Mesodermal cell (in vitro differentiated cells): ENCODE measurements around the gene RHOBTB1.
"Not testable (repeated sequence)": the region's sequence is repeated elsewhere in the genome, so short reads cannot be mapped to it uniquely, and the experiment has no call there.

Experiments
- H3K27ac ChIP-seq: 2 replicates; pipeline ENCODE4 v1.7.0; 2013; ENCODE audit warnings: mild to moderate bottlenecking, low read depth, low read length, moderate library complexity; ENCODE audit not compliant: severe bottlenecking
- H3K36me3 ChIP-seq: 2 replicates; pipeline ENCODE4 v1.7.1; 2013; ENCODE audit warnings: mild to moderate bottlenecking, low read length, moderate library complexity; ENCODE audit not compliant: control insufficient read depth, insufficient read depth
- H3K4me1 ChIP-seq: one replicate; pipeline ENCODE4 v1.7.1; 2013; ENCODE audit warnings: mild to moderate bottlenecking, low read length; ENCODE audit not compliant: insufficient read depth, control insufficient read depth, poor library complexity, severe bottlenecking
- H3K4me3 ChIP-seq: 2 replicates; pipeline ENCODE4 v1.7.0; 2013; ENCODE audit warnings: low read length, control low read depth, mild to moderate bottlenecking; ENCODE audit not compliant: insufficient read depth, poor library complexity, severe bottlenecking; ENCODE audit errors: extremely low read depth
- H3K9me3 ChIP-seq: 2 replicates; pipeline ENCODE4 v1.7.1; 2013; ENCODE audit warnings: mild to moderate bottlenecking, low read length, moderate library complexity; ENCODE audit not compliant: control insufficient read depth
- WGBS, 2 experiments: methylation state at CpG; one replicate each; pipeline ENCODE4 v1.1.5; 2013; ENCODE audit warnings: missing lambda C conversion rate in 2 of 2; ENCODE audit not compliant: insufficient coverage in 2 of 2; 5-methylcytosine and 5-hydroxymethylcytosine counted together

Gene RHOBTB1

GRCh38 chr10:60977161-60978122, 33.5 kb upstream of the RHOBTB1 start:
- no peak overlapping the region for H3K27ac ChIP-seq
- peaks cover 9% of the 10 kb centered on the region for H3K4me1 ChIP-seq
- WGBS, 2 experiments: no CpG with 5 or more reads among the region's 2 CpGs
- no peaks in the 10 kb centered on the region for H3K36me3 ChIP-seq
- no peak overlapping the region for H3K4me3 ChIP-seq
- H3K9me3 ChIP-seq: no peaks in the 10 kb centered on the region

GRCh38 chr10:60976687-60977086, 32.7 kb upstream of the RHOBTB1 start:
- no peak overlapping the region for H3K27ac ChIP-seq
- H3K36me3 ChIP-seq: no peaks in the 10 kb centered on the region
- WGBS, 2 experiments: 100% methylated on average over 1 of the region's 2 CpGs; no CpG with 5 or more reads in 1 of the 2 experiments
- peaks cover 9% of the 10 kb centered on the region for H3K4me1 ChIP-seq
- no peaks in the 10 kb centered on the region for H3K9me3 ChIP-seq
- no peak overlapping the region for H3K4me3 ChIP-seq

GRCh38 chr10:60975716-60976115, 31.7 kb upstream of the RHOBTB1 start:
- H3K9me3 ChIP-seq: no peaks in the 10 kb centered on the region
- no peak overlapping the region for H3K27ac ChIP-seq
- WGBS, 2 experiments: no CpG with 5 or more reads among the region's 1 CpG
- H3K36me3 ChIP-seq: no peaks in the 10 kb centered on the region
- H3K4me1 ChIP-seq: peaks cover 9% of the 10 kb centered on the region
- no peak overlapping the region for H3K4me3 ChIP-seq

- Histone ChIP-seq H3K4me1 (peaks cover 9% of the 10 kb centered on the region), H3K36me3 (no peaks in the 10 kb centered on the region), H3K27ac (no peak overlapping the region), H3K9me3 (no peaks in the 10 kb centered on the region), H3K4me3 (no peak overlapping the region)
- 67% methylated on average over 1 of the region's 3 CpGs; no CpG with 5 or more reads in 1 of the 2 experiments for WGBS, 2 experiments
Measured at GRCh38 chr10:60974463-60975149, 30.6 kb upstream of the RHOBTB1 start.

- H3K4me1 ChIP-seq: peaks cover 8% of the 10 kb centered on the region
- H3K36me3 ChIP-seq: no peaks in the 10 kb centered on the region
- H3K4me3 ChIP-seq: no peak overlapping the region
- H3K27ac ChIP-seq: no peak overlapping the region
- no peaks in the 10 kb centered on the region for H3K9me3 ChIP-seq
- 67% methylated on average over 1 of the region's 2 CpGs; no CpG with 5 or more reads in 1 of the 2 experiments for WGBS, 2 experiments
Measured at GRCh38 chr10:60973086-60973485, 29.1 kb upstream of the RHOBTB1 start.

GRCh38 chr10:60972181-60972580, 28.2 kb upstream of the RHOBTB1 start:
- not testable (repeated sequence) for H3K4me1 ChIP-seq, H3K36me3 ChIP-seq, H3K9me3 ChIP-seq, H3K27ac ChIP-seq, H3K4me3 ChIP-seq
- 100% methylated on average over 1 of the region's 2 CpGs for WGBS, 2 experiments

- no peak overlapping the region for H3K27ac ChIP-seq
- no peak overlapping the region for H3K4me3 ChIP-seq
- H3K4me1 ChIP-seq: no peaks in the 10 kb centered on the region
- no peaks in the 10 kb centered on the region for H3K9me3 ChIP-seq
- WGBS, 2 experiments: 100% methylated on average over 1 of the region's 3 CpGs
- no peaks in the 10 kb centered on the region for H3K36me3 ChIP-seq
Measured at GRCh38 chr10:60970526-60970925, 26.5 kb upstream of the RHOBTB1 start.

GRCh38 chr10:60968504-60968903, 24.5 kb upstream of the RHOBTB1 start:
- H3K27ac ChIP-seq: no peak overlapping the region
- no peaks in the 10 kb centered on the region for H3K9me3 ChIP-seq
- H3K4me1 ChIP-seq: peaks cover 9% of the 10 kb centered on the region
- no peaks in the 10 kb centered on the region for H3K36me3 ChIP-seq
- 95 to 100% methylated on average over 2 of the region's 3 CpGs for WGBS, 2 experiments
- no peak overlapping the region for H3K4me3 ChIP-seq

- H3K36me3 ChIP-seq: no peaks in the 10 kb centered on the region
- H3K4me1 ChIP-seq: peaks cover 15% of the 10 kb centered on the region
- WGBS, 2 experiments: 80 to 88% methylated on average over 1 of the region's 2 CpGs
- H3K27ac ChIP-seq: no peak overlapping the region
- H3K4me3 ChIP-seq: no peak overlapping the region
- H3K9me3 ChIP-seq: no peaks in the 10 kb centered on the region
Measured at GRCh38 chr10:60967854-60968484, 24.0 kb upstream of the RHOBTB1 start.

GRCh38 chr10:60967260-60967659, 23.3 kb upstream of the RHOBTB1 start:
- Histone ChIP-seq H3K27ac (no peak overlapping the region), H3K36me3 (no peaks in the 10 kb centered on the region), H3K9me3 (no peaks in the 10 kb centered on the region), H3K4me1 (peaks cover 21% of the 10 kb centered on the region), H3K4me3 (no peak overlapping the region)
- 93 to 100% methylated on average over 1 to 4 of the region's 4 CpGs for WGBS, 2 experiments
